SKM-1 treated with dmso at 0.1 percent for 144 hours (cell line): ENCODE measurements around the gene PTPN21.
A peak's percentile ranks its signal among the peaks of the same experiment; 100 is the strongest.

Experiments
- DNase-seq: peaks from one replicate; lab custom pipeline; 2025; ENCODE audit not compliant: unreplicated experiment; lab: John Stamatoyannopoulos, UW

PTPN21 gene

DNA sequence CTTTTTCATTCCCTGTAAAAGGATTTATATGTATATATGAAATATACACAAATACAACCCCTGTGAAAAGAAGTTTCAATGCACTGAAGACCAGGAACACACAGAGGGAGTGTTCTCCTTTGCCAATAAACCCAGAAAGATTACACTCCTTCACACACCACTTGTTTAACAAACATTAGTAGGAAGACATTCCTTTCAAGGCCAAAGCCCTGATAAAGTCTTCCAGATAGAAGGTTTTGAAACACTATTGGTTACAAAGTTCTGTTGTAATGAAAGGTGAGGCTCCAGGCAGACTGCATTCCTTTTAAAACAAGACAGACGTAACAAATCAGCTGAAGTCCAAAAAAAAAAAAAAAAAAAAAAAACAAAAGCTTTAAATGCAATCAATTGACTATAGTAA, 81.0 kb downstream of the PTPN21 start:
- DNase-seq, result no peak

DNA sequence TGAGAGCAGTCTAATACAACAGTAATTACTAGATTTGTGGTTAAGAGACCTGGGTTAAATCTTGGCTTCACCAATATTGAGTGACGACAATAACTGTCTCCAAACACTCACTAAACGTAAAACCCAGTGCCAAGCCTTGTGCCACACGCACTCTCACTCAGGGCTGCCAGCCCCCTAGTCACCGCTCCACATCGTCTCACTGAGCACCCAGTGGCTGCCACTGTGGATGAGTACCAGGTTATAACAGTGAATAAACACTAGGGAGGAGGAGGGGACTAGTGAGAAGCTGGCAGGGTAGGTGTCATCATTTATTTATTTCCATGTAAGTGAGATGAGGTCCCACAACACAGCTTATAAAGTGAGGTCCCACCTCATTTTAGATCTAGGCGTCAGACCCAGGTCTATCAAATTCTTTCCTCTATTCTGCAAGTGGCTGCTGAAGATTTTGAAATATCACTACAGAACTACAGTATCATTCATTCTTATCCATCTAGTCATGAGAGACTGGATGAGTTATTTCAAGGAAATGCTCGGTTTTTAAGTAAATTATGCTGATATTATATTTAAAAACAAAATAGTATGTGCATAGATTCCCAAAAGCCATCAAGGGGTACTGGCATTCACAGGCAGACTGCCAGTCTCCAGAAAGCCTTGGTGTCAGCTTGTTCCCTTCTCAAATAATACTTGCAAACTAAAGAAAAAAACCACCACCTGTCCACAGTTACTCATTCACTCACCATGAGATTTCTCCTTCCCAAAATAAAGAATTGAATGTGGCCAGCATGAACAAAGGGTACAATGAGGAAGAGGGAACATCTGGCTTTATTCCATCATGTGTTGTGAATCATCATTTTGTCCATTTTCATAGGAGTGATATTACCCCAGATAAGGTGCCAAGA, 84.0 kb downstream of the PTPN21 start:
- DNase-seq, result no peak

DNA sequence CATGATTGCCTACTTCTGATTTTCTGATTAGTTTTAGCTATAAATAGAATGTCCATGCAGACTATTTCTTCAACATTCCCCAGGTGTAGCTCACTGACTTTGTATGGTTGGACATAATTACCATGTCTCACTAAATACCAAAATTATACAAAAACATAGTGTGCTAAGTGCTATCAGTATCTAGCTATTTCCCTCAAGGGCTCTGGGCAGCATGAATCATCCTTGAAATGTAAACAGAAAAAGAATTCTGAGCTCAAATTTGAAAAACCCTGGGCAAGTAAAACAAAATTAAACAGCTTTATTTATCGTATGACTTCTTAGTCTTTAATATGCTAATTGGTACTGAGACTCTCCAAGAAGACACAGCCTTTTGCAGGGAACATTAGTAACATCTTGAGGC, 86.4 kb downstream of the PTPN21 start:
- DNase-seq, result no peak

DNA sequence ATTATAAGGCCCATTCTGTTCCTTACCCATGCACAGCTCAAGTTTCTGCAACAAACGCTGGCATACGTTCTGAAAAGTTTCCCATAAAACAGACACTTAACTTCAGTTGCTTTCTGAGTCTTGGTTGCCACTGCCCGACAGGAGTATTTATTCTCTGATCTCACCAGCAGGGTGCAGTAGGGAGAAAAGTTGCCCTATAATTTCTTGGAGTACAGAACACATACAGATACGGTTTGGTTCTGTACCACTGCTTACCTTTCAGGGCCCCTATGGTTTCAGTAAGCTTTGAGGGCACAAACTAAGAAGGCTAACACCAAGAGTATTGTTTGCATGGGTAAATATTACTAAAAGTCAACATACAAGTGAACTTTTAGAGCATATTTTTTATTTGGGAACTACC, 91.5 kb downstream of the PTPN21 start:
- peak; percentile 6 for DNase-seq

DNA sequence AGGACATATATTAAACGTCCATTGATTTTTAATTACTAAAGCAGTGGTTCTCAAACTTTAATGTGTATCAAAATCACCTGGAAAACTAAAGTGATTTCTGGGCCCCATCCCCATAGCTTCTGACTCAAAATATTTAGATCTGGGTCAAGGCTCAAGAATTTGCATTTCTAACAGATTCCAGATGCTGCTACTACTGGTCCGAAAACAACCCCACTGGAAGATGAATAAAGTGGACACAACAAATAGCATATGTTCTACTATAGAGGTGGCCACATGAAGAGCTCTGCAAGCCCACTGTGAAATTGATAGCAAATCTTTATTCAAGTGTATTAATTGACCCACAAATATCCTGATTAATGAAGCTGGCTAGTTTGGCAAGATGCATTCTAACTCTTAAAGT, 99.9 kb downstream of the PTPN21 start:
- no peak for DNase-seq

DNA sequence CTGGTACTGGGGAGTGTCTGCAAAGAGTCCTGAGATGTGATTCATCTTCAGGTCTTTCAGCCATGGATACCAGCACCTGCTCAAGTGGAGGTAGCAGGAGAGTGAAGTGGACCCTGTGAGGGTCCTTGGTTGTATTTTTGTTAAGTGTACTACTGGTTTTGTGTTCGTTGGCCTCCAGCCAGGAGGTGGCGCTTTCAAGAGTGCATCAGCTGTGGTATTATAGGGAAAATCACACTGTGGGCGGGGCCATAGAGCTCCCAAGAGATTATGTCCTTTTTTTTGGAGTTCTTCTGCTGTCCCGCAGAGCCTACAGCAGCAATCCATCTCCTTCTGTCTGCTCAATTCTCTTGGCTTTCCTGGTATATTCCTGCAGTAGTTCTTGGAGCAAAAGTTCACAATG, 102.6 kb downstream of the PTPN21 start:
- no peak for DNase-seq

DNA sequence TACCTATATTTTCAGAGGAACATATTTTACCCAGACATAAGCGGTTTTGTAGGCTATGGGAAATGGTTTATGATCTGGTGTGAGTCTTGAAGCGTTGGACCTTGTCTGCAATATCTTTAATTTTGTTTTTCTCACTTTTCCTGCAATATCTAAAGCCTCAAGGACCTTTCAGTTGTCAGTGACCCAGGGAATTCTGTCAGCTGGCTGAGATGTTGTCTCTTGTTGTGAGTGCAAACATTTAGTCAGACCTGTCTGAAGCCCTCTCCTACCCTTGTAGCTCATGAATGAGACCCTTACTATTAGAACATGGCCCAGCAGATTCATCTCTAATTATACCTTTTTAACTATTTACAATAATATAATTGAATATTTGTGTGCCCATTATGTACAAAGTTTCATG, 115.7 kb downstream of the PTPN21 start:
- DNase-seq, result no peak

DNA sequence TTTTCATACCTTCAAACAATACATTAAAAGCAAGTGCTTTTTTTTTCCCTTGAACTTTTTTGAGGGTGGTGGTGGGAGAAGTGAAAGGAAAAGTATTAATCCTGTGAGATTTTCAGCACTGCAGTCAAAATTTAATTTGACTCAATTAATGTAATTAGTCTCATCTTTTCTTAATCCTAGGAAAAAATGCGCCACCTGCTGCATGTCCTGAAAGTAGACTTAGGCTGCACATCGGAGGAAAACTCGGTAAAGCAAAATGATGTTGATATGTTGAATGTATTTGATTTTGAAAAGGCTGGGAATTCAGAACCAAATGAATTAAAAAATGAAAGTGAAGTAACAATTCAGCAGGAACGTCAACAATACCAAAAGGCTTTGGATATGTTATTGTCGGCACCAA, 117.1 kb downstream of the PTPN21 start:
- no peak for DNase-seq

DNA sequence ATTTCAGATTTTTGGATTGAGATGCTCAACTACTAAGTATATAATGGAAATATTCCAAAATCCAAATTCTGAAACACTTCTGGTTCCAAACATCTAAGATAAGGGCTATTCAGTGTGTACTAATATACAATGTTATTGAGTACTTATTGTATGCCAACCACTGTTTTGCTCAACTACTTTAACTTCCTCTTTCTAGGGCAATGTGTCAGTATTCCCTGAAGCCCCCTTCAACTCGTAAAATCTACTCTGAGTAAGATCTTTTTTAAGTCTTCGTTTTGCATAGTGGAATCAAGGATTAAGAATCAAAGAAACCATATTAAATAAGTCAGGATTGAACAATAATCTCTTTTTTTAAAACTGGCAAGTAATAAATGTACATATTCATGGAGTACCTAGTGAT, 123.8 kb downstream of the PTPN21 start:
- DNase-seq, result no peak

DNA sequence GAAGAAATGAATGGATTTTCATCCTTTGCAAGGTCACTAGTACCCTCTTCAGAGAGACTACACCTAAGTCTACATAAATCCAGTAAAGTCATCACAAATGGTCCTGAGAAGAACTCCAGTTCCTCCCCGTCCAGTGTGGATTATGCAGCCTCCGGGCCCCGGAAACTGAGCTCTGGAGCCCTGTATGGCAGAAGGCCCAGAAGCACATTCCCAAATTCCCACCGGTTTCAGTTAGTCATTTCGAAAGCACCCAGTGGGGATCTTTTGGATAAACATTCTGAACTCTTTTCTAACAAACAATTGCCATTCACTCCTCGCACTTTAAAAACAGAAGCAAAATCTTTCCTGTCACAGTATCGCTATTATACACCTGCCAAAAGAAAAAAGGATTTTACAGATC, 128.5 kb downstream of the PTPN21 start:
- DNase-seq, result no peak

DNA sequence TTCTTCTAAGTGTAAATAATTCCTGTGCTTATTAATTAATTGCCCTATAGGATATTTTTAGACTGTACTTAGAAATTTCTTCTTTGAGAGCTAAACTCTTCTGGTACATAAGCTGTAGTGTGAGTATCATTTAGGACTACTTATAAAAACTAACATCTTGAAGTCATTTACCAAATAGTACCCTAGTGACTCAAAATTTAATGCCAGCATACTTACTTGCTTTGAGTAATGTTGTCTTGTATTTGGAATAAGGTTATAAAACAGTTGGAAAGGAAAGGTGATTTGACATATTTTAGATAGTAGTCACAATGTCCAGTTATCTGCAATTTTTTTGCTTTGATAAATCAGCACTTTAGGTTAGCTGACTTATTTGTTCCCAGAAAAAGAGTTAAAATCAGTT, 130.2 kb downstream of the PTPN21 start:
- DNase-seq, result no peak

DNA sequence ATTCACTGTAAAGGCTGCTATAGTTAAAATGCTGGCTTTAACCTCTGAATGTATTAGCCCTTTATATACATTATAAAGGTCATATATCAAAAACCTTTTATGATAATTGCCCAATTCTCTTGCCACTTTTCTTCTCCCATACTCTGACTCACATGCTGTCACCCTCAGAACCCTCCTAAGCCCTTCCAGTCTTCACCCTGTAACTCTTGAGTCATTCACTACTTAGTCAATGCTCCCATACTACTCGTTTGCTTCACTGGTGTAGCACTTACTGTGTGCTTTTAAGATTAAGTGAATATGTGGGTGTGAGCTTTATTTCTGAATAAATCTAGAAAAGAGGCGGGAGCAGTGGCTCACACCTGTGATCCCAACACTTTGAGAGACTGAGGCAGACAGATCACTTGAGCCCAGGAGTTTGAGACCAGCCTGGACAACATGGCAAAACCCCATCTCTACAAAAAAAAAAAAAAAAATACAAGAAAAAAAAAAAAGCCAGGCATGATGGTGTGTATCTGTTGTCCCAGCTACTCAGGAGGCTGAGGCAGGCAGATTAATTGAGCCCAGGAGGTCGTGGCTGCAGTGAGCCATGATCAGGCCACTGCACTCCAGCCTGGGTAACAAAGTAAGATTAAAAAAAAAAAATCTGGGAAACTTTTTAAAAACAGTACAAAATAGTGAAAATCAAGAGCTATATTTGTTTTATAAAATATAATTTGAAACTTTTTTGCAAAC, 131.7 kb downstream of the PTPN21 start:
- DNase-seq, result no peak

DNA sequence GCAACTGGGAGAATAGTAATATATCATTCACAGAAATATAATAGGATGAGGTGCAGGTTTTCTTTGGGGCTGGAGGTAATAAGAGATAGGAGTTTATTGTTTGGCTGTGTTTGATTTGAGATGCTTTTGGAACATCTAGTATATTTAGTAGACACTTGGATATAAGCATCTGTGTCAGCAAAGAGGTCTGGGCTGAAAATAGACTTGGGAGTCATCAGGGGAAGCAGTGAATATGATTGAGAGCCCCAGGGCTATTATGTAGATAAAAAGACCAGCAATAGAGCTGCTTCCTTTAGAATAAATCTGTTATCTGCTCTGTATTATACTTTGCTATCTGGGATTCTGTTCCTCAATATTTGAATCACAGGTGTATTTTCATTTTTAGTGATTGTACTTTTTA, 132.8 kb downstream of the PTPN21 start:
- no peak for DNase-seq

DNA sequence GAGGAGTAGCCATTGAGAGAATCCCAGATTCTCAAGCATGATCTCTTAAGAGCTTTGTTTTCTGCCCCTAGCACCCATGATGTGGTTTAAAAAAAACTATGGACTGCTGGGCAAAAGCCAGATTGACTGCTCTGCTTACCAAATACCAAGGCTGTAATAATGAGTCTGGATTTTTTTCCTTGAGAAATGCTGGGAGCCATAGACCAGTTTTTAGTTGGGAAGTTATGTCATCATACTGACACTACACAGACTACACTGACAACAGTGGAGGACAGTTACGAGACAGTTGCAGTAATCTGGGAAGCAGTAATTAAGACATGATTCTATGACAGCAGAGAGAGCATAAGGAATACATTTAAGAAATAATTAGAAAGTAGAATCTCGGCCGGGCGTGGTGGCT, 133.5 kb downstream of the PTPN21 start:
- DNase-seq, result no peak

DNA sequence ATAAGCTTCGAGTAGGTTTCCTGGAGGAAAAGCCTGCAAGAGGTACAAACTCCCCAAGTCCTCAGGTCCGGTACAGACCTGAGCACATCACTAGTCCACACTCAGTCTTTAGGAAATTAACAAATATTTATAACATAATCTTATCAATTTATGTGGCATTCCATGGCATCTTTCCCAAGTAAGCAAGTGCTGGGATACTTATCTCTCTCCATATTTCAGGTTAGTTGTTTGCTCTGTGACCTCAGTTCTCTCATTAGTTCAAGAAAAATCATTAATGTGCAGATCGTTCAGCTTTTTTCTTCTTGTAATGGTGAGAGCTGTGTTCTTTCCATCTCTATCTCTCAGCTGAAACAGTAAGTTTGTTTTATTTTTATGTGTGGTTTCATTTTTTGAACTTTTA, 134.6 kb downstream of the PTPN21 start:
- DNase-seq, result no peak

DNA sequence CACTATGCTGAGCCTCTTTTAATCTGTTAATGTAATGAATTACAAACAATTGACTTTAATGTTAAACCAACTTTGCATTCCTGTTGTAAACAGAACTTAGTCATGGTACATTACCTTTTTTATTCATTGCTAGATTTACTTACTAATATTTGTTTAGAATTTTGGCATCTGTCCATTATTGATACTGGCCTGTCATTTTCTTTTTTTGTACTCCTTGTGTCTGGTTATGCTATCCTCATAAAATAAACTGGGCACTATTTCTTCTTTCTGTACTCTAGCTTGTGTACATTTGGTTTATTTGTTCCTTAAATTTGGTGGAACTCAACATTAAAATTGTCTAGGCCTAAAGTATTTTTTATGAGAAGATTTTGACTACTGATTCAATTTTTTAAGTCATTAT, 137.2 kb downstream of the PTPN21 start:
- no peak for DNase-seq
